SK-N-SH (cell line): ENCODE data around the gene FAM20C. TPM values are rescaled to one million over a fixed set of nuclear protein-coding genes. Genes with fewer than 3 reads are reported as not detected.

Source experiments
- CTCF ChIA-PET: fragments of 300-600, 350-600 bp; formaldehyde crosslinking; extraction: SDS; loops from one replicate; lab custom pipeline; 2021; lab: Yijun Ruan, JAX
- POLR2A ChIA-PET: fragments of 350-600 bp; sonication (Branson Sonifier 250); formaldehyde crosslinking; extraction: SDS; loops from one replicate; lab custom pipeline; 2020; ENCODE audit warnings: antibody characterized with exemption, inconsistent platforms; lab: Yijun Ruan, JAX
- DNase-seq: peaks from one replicate; pipeline ENCODE4 v3.0.0; 2012
- H2AFZ ChIP-seq: fragments of 200-600 bp; sonication (generic); 2 replicates; pipeline ENCODE4 v1.8.1; 2016; ENCODE audit warnings: antibody characterized with exemption, mild to moderate bottlenecking, low read depth
- H3F3A ChIP-seq: fragments of 200-600 bp; sonication (generic); replicated peaks from 2 replicates; pipeline ENCODE3; 2016; ENCODE audit warnings: antibody characterized with exemption, mild to moderate bottlenecking; ENCODE audit not compliant: insufficient read depth
- H3K27ac ChIP-seq, 2 experiments: fragments of 200-500 bp in 1 of 2; fragments of 200-600 bp in 1 of 2; sonication (Bioruptor generic) in 1 of 2; sonication (generic), shearing (Covaris generic) in 1 of 2; 2 replicates each; pipeline versions ENCODE4 v1.5.1 to v1.6.1; 2014 to 2016; ENCODE audit warnings: low read depth in 2 of 2, inconsistent platforms in 1 of 2, low read length in 1 of 2, mild to moderate bottlenecking in 1 of 2, mixed read lengths in 1 of 2
- H3K27me3 ChIP-seq: fragments of 200-600 bp; sonication (generic), shearing (Covaris generic); 2 replicates; pipeline ENCODE4 v1.6.1; 2016; ENCODE audit warnings: mixed run types; ENCODE audit not compliant: insufficient read depth
- H3K36me3 ChIP-seq, 2 experiments: fragments of 200-500 bp in 1 of 2; fragments of 200-600 bp in 1 of 2; sonication (Bioruptor generic) in 1 of 2; sonication (generic) in 1 of 2; replicated peaks in 1 of 2; 2 replicates each; pipeline versions ENCODE3 to v1.5.1; 2014 to 2016; ENCODE audit warnings: low read length in 1 of 2, mild to moderate bottlenecking in 1 of 2; ENCODE audit not compliant: insufficient read depth in 2 of 2, control insufficient read depth in 1 of 2
- H3K4me1 ChIP-seq, 2 experiments: fragments of 200-500 bp in 1 of 2; fragments of 200-600 bp in 1 of 2; sonication (Bioruptor generic) in 1 of 2; sonication (generic), shearing (Covaris generic) in 1 of 2; 2 replicates each; pipeline versions ENCODE4 v1.5.1 to v1.6.1; 2014 to 2016; ENCODE audit warnings: low read depth in 1 of 2, low read length in 1 of 2, mixed run types in 1 of 2; ENCODE audit not compliant: insufficient read depth in 2 of 2, control insufficient read depth in 1 of 2
- H3K4me2 ChIP-seq: fragments of 200-600 bp; sonication (generic), shearing (Covaris generic); 2 replicates; pipeline ENCODE4 v1.6.1; 2017; ENCODE audit warnings: mixed run types
- H3K4me3 ChIP-seq, 2 experiments: fragments of 200-500 bp in 1 of 2; fragments of 200-600 bp in 1 of 2; sonication (Bioruptor generic) in 1 of 2; sonication (generic), shearing (Covaris generic) in 1 of 2; 2 replicates each; pipeline versions ENCODE4 v1.5.1 to v1.8.1; 2014 to 2016; ENCODE audit warnings: low read depth in 2 of 2, inconsistent platforms in 1 of 2, low read length in 1 of 2, mild to moderate bottlenecking in 1 of 2, mixed read lengths in 1 of 2, moderate library complexity in 1 of 2
- H3K79me2 ChIP-seq: fragments of 200-600 bp; sonication (generic); 2 replicates; pipeline ENCODE4 v1.8.1; 2017; ENCODE audit warnings: mild to moderate bottlenecking; ENCODE audit not compliant: insufficient read depth
- H3K9ac ChIP-seq: fragments of 200-600 bp; sonication (generic); 2 replicates; pipeline ENCODE4 v1.6.1; 2017; ENCODE audit warnings: mixed run types
- H3K9me2 ChIP-seq: fragments of 200-600 bp; sonication (generic); 2 replicates; pipeline ENCODE4 v1.6.1; 2017; ENCODE audit warnings: mixed run types
- H3K9me3 ChIP-seq: fragments of 200-600 bp; sonication (generic); 2 replicates; pipeline ENCODE4 v1.6.1; 2017; ENCODE audit warnings: mixed run types, mild to moderate bottlenecking, moderate library complexity
- H4K20me1 ChIP-seq: fragments of 200-600 bp; sonication (generic); 2 replicates; pipeline ENCODE4 v1.6.1; 2017; ENCODE audit warnings: mild to moderate bottlenecking, mixed run types; ENCODE audit not compliant: insufficient read depth
- EP300 ChIP-seq, 2 experiments: IDR thresholded peaks; 2 replicates each; pipeline versions ENCODE4 v1.4.0 to v1.6.1; 2012; ENCODE audit warnings: borderline replicate concordance in 1 of 2, low read depth in 1 of 2, low read length in 1 of 2
- EZH2phosphoT487 ChIP-seq: fragments of 200-600 bp; sonication (generic); IDR thresholded peaks from 2 replicates; pipeline ENCODE4 v1.6.1; 2017; ENCODE audit warnings: low read depth, mixed run types, mild to moderate bottlenecking, antibody characterized with exemption, moderate library complexity, borderline replicate concordance
- GATA2 ChIP-seq: sonication (generic); formaldehyde crosslinking; IDR thresholded peaks from 2 replicates; pipeline ENCODE4 v1.5.0; 2020; ENCODE audit warnings: mild to moderate bottlenecking, missing genetic modification reagents
- MEF2A ChIP-seq: IDR thresholded peaks from 2 replicates; pipeline ENCODE4 v1.4.0; 2012; ENCODE audit warnings: low read depth, borderline replicate concordance
- MXI1 ChIP-seq: IDR thresholded peaks from 2 replicates; pipeline ENCODE4 v1.6.1; 2012; ENCODE audit warnings: mild to moderate bottlenecking, low read depth, low read length, improper control_type of control experiment
- PBX3 ChIP-seq: IDR thresholded peaks from 2 replicates; pipeline ENCODE4; 2012
- REST ChIP-seq: IDR thresholded peaks from 2 replicates; pipeline ENCODE4 v1.6.1; 2012; ENCODE audit warnings: mild to moderate bottlenecking, low read depth, low read length, moderate library complexity
- RFX5 ChIP-seq: IDR thresholded peaks from 2 replicates; pipeline ENCODE4 v1.6.1; 2012; ENCODE audit warnings: mild to moderate bottlenecking, improper control_type of control experiment, low read length
- RXRA ChIP-seq: IDR thresholded peaks from 2 replicates; pipeline ENCODE4 v1.4.0; 2012; ENCODE audit warnings: low read depth, mild to moderate bottlenecking, borderline replicate concordance
- TCF12 ChIP-seq: IDR thresholded peaks from 2 replicates; pipeline ENCODE4 v1.4.0; 2012
- TEAD4 ChIP-seq: IDR thresholded peaks from 2 replicates; pipeline ENCODE4 v1.4.0; 2012; ENCODE audit warnings: mild to moderate bottlenecking, borderline replicate concordance; ENCODE audit not compliant: insufficient read depth
- USF1 ChIP-seq: IDR thresholded peaks from 2 replicates; pipeline ENCODE4 v1.4.0; 2012; ENCODE audit warnings: low read depth, borderline replicate concordance
- ZBTB33 ChIP-seq: IDR thresholded peaks from 2 replicates; pipeline ENCODE4 v1.4.0; 2012; ENCODE audit warnings: low read depth, borderline replicate concordance
- WGBS: methylation state at CpG from one replicate; pipeline ENCODE4 v1.1.6; 2017; ENCODE audit warnings: low lambda C conversion rate; 5-methylcytosine and 5-hydroxymethylcytosine counted together
- polyA plus RNA-seq, 3 experiments: library from polyadenylated mRNA; depleted of rRNA; stranded (reverse); fragments of >200 nt; gene quantifications; 2 replicates each; pipeline ENCODE4 v1.2.3, GENCODE V29; 2012

The FAM20C gene
- polyA plus RNA-seq, 1 of the 3 experiments (the other 2 are of a cell fraction), result 12.7 TPM

- TF ChIP-seq MEF2A (no peak), USF1 (no peak), REST (no peak), EP300 (IDR thresholded peaks at IDR 0.05; ENCODE audit: borderline replicate concordance in 1 of 2, low read depth in 1 of 2, low read length in 1 of 2) (no peak), GATA2 (CRISPR knock-in tag) (no peak), RXRA (no peak), TEAD4 (no peak)
- Histone ChIP-seq H2AFZ (no peak overlapping the region), H3K27ac (no peak overlapping the region), H3K4me3 (no peak overlapping the region), H3K4me2 (no peak overlapping the region), H3K36me3 (peaks cover 0 to 2% of the 10 kb centered on the region in 2 experiments), H3K4me1 (peaks cover 0 to 9% of the 10 kb centered on the region in 2 experiments; a peak in 1 of 4 replicates), H3K79me2 (peaks cover 21% of the 10 kb centered on the region; the same call in 1 of the 2 replicates), H3K27me3 (no peaks in the 10 kb centered on the region), H3K9ac (no peak overlapping the region), H4K20me1 (peaks cover 44% of the 10 kb centered on the region), H3K9me2 (no peaks in the 10 kb centered on the region), H3F3A (no peaks in the 10 kb centered on the region), H3K9me3 (no peaks in the 10 kb centered on the region)
- ChIA-PET CTCF (interaction anchor here (1.1 to 1.4 kb wide), 2 partner anchors 11 to 71 kb away, joined by 3 read pairs; no protein-coding TSS in a partner anchor), POLR2A (no interaction called here)
- no peak for DNase-seq
- WGBS, result 75% methylated on average over 12 of the region's 13 CpGs
These were observed 4.5 kb downstream of the FAM20C start for GRCh38 chr7:196778-197321.

GRCh38 chr7:197413-198335 lies 5.3 kb downstream of the FAM20C start:
- POLR2A ChIA-PET, result no interaction called here

More at GRCh38 chr7:197413-198335, 5.3 kb downstream of the FAM20C start:
- H3K4me2 ChIP-seq, result no peak overlapping the region
- H3K36me3 ChIP-seq, result peaks cover 0 to 2% of the 10 kb centered on the region in 2 experiments
- peaks cover 44% of the 10 kb centered on the region for H4K20me1 ChIP-seq
- TF ChIP-seq TCF12 (no peak), ZBTB33 (no peak), EZH2phosphoT487 (no peak), MEF2A (no peak), PBX3 (no peak), RXRA (no peak), MXI1 (no peak), RFX5 (no peak)
- no peaks in the 10 kb centered on the region for H3K27me3 ChIP-seq
- no peak for DNase-seq
- no peaks in the 10 kb centered on the region for H3F3A ChIP-seq
- H3K9me2 ChIP-seq, result no peaks in the 10 kb centered on the region
- no peak overlapping the region for H3K27ac ChIP-seq
- 80% methylated on average over 14 of the region's 22 CpGs for WGBS
- H2AFZ ChIP-seq, result no peak overlapping the region
- H3K4me1 ChIP-seq, result peaks cover 0 to 9% of the 10 kb centered on the region in 2 experiments; a peak in 1 of 4 replicates
- H3K9me3 ChIP-seq, result no peaks in the 10 kb centered on the region
- H3K79me2 ChIP-seq, result peaks cover 21% of the 10 kb centered on the region; the same call in 1 of the 2 replicates
- no peak overlapping the region for H3K9ac ChIP-seq
- H3K4me3 ChIP-seq, result no peak overlapping the region
- CTCF ChIA-PET, result interaction anchor here (1.1 to 1.4 kb wide), 2 partner anchors 10 to 70 kb away, joined by 3 read pairs; no protein-coding TSS in a partner anchor
